GM21381 (cell line): ENCODE measurements around the gene TMEM31.

Source experiments
- ATAC-seq: cut with Tn5 transposase; IDR thresholded peaks from one replicate; pipeline ENCODE4 v1.9.1; 2021; ENCODE audit warnings: mild to moderate bottlenecking, moderate library complexity; ENCODE audit not compliant: unreplicated experiment

Gene TMEM31, protein sequence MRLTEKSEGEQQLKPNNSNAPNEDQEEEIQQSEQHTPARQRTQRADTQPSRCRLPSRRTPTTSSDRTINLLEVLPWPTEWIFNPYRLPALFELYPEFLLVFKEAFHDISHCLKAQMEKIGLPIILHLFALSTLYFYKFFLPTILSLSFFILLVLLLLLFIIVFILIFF

GRCh38 chrX:103710609-103711008 lies at the start of gene TMEM31:
Gene TMEM31, plus strand, starts transcription at chrX:103710909. Its CDS starts 1,350 bp downstream, at chrX:103712259.
- no peak for ATAC-seq

GRCh38 chrX:103663981-103664762 lies 46.5 kb upstream of the TMEM31 start:
- ATAC-seq, result no peak

DNA sequence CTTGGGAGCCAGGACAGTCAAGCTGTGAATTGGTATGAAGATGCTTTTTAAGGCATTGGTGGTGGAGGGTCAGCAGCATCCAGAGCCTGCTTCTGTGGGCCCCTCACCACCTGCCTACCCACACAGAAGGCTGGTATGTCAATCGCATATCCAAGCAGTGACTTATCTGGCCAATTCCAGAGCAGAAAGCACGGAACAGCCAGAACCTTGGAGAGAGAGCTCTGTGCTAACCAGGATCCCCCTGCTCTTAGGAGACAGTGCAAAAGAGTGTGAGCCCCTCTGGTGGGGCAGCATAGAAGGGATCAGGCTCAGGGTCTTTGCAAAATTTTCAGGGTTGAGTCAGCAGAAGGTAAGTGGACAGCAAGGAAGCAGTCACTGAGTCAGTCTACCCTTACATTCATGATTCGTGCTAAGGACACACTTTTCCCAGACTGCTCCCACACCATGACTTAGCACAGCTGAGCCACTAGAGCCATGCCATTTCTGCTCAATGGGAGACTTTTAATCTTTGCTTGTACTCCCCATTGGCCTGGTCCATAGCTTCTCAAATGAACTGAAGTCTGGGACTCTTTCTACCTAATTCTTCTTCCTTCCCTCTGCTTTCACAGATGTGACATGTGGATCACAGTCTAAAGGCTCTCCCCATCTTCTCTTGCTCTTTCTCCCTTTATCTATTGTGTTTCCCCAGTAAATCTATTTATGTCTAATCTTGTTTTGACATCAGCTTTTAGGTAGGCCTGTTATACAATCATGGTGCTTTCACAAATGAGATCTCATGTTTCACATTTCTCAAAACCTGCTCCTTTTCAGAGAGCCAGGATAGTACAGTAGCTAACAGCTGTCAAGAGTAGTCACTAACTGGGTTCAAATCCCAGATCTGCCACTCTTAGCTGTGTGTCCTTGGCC lies 44.3 kb upstream of the TMEM31 start:
- ATAC-seq, result no peak

DNA sequence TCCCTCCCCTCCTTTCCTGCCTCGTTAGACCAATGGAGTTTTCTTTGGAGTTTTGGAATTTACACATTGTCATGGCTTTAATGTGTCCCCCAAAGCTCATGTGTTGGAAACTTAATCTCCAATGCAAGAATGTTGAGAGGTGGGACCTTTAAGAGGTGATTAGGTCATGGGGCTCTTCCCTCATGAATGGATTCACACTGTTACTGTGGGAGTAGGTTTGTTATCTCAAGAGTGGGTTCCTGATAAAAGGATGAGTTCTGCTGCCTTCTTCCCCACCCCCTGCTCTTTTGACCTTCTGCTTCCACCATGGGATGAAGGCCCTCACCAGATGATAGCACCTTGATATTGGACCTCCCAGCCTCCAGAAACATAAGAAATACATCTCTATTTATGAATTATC lies 41.0 kb upstream of the TMEM31 start:
- no peak for ATAC-seq

- ATAC-seq, result no peak
These were observed 35.9 kb upstream of the TMEM31 start for GRCh38 chrX:103674531-103675454.

GRCh38 chrX:103678199-103678993 lies 32.3 kb upstream of the TMEM31 start:
- no peak for ATAC-seq

DNA sequence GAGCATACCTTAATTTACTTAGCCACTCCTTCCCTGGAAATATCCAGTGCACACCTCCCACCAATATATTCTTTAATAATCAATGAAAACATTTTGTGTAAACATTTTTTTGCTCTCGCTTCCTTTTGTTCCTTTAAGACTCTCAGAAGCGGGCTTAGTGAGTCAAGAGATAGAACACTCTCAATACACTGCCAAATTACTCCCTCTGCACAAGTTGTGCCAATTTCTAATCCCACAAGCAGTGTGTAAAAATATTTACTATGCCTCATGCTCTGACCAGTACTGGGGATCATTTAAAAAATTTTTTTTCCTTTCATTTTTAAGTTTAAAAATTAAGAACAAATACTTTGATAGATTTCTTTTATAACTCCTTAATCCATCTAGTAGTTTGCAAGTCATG lies 29.3 kb upstream of the TMEM31 start:
- ATAC-seq, result no peak

DNA sequence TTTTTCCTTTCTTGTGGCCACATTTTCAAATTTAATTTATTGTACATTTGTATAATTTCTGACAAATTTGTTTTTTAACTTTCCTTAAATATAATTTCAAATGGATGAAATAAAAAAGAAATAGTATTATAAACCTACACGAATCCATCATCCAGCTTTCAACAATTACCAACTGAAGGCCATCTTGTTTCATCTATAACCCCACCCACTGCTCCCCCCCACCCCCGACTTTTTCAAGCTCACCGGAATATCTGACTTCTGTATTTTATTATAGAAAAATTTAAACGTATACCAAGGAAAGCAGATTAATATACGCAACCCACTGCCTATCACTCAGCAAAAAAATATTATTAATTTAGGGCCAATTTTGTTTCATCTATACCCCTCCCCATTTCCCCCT lies 25.3 kb upstream of the TMEM31 start:
- ATAC-seq, result no peak

DNA sequence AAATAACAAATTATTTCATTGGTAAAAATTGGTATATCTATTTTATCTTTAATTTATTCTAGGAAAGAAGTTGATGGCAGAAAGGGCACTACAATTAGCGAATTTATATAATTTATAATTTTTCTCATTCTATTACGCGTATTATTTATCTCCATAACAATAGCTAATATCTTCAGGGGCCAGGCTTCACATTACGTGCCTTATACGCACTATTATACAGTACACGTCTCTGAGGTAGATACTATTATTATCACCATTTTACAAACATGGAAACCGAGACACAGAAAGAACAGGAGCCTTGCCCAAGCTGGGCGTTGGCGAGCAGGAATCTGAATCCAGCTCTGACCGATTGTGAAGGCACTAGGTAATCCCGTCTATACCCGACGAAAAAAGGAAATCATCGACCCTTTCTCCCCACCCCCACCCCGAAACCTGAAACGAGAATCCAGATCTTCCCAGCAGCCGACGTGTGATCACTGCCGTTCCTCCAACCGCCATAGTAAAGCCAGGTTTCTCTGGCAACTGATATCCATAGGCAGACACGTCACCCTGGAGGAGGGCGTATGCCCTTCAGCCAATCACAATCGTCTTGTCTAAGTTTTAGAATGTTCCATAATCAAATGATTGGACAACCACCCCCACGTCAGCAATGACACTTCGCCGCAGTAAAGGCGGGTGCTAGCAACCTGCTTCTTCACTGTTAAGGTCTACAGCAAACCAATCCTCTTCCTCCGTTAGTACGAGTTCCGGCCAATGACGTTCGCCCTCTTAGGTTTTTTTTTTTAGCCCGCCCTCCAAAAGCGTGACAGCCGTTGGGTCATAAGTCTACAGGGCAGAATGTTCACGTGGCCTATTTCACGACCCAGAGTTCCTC lies 24.3 kb upstream of the TMEM31 start, which contains the start of gene MORF4L2:
Gene MORF4L2 (minus strand): TSS at position 501 of the 874 bp plus-strand sequence. CDS start 9,672 bp downstream, outside the sequence.
- ATAC-seq, result peak; percentile 89

DNA sequence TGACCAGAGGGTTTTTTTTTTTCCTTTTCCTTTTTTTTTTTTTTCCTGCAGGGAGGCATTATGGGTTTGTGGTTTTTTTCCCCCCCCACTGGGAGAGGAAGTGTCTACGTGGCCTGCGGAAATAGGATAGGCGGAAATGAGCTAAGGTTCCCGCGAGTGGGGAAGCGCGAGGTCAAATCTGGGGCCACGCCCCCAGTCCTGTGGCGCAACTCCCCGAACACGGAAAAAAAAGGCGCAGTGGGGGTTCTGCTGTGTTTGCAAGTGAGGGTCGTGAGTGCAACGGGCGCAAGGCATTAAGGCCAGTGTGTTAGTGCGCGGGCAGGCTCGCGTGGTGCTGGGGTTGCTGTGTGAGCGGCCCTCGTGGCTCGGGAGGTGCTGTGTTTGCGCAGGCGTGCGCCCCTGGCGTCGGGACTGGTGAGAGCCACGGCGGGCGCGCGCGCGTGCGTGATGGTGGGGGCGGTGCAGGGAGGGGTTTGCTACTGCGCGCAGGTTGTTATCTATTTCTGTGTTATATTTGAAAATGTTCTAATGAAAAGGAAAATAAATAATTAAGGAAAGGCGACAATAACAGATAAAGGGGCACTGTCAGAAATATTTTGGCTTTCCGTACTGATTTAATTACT lies 23.5 kb upstream of the TMEM31 start:
- ATAC-seq, result peak; percentile 50

DNA sequence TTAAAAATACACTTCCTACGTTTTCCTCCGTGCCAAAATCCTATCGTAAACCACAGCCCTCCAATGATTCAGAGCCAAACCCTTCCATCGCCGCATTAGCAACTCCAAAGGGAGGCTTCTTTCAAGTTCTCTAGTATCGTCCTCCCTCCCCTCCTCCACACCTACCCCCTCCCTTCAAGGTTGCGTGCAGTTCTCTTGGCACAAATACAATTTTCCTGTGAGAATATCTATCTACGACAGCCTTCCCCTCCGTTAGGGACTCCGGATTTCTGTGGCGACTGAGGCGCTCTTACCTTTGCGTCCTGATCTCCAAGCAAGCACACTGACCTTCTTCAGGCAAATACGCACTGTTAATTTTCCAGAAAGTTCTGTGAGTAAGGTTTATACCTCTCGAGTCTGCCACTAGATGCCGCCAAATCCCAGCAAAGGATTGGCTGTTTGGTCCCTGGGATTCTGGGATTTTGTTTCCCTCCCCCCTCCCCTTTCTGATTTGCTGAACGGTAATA lies 23.0 kb upstream of the TMEM31 start:
- ATAC-seq, result no peak

DNA sequence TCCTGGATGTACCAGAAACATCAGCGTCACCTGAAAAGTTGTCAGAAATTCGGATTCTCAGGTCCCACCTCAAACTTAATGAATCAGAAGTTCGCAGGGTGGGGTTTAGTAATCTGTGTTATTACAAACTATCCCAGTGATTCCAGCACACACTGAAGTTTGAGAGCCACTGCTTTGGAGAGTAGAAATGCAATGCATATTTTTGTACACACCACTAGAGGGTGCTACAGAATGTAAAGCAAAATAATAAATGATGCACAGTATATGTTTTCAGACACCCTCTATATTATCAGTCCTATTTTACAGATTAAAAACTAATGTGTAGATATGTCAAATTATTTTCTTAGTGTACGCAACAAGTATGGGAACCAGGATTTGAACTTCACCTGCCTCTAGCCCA lies 21.8 kb upstream of the TMEM31 start:
- ATAC-seq, result no peak

DNA sequence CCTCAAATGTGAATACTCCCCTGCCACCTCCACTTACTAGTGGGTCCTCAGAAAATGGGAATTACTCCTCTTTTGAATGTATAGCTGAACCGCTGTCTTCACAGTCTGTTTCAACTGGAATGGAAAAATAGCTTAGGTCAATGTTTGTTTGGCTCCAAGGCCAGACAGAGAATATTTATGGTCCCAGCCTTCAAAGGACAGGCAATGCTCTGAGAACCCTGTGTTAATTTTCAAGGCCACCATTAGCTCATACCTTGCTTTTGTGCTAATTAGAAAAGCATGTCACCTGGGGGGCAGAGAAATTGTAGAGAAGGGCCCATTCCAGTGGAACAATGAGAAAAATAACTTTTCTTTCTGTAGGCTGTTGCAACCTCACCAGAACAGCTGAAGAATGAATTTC lies 19.6 kb upstream of the TMEM31 start:
- no peak for ATAC-seq

DNA sequence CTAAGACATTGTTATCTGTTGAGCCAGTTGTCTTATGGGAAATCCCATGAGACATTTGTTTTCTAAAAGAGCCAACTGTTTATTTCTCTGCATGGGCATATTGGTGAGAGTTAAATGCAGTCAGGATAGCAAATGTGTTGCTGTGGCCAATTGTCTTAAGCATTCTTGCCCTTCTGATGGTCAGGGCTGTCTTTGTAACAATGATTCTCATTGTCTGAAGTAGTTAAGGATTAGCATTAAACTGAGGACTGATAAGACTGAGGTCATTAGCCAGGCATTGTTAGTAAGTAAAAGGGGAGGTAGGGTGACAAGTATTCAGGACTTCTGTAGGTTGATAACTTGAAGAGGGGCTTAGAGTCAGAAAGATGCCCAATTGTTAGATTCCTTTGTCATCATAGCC lies 13.0 kb upstream of the TMEM31 start:
- no peak for ATAC-seq

DNA sequence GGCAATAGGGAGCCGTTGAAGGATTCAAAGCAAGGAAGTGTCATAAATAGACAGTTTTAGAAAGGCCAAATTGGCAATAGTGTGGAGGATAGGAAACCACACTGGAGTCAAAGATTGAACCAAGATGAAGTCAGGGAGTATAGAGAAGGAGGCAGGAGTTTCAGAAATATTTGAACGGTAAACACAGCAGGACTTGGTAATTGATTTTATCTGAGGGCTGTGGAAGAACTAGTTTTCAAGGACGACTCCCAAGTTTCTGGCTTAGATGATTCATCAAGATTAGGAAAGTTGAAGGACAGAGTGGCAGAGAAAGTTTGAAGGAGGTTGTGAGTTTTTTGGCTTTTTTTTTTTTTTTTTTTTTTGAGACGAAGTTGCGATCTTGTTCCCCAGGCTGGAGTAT lies 11.5 kb upstream of the TMEM31 start:
- no peak for ATAC-seq

DNA sequence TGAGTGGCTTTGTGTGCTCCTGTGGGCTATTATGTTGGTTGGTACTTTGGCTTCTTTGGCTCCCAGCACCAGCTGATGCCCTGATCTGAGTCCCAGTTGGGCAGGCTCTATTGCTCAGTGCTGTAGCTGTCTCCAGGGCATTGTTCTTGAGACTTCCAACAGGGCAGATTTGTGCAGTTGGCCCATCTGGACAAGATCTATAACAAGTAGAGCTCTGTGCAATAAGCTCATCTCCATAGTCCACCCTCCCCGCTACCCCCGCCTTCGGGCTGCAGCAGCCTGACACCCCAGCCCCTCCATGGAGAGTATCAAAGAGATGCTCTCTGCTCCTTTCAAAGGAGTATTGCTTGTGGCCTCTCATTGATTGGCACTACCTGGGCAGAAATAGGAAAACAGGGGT lies 5.8 kb upstream of the TMEM31 start:
- ATAC-seq, result no peak

GRCh38 chrX:103716962-103717361 lies 6.3 kb downstream of the TMEM31 start:
- no peak for ATAC-seq

- ATAC-seq, result no peak
These were observed 7.4 kb downstream of the TMEM31 start for GRCh38 chrX:103718120-103718519.
